SK-N-SH (cell line): ENCODE data around the gene OR2S2.

Experiments used
- CTCF ChIP-seq: fragments of 200-600 bp; sonication (generic); IDR thresholded peaks from 2 replicates; pipeline ENCODE4 v1.6.1; 2017; ENCODE audit warnings: antibody characterized with exemption, mild to moderate bottlenecking, moderate library complexity
- EP300 ChIP-seq, 2 experiments: IDR thresholded peaks; 2 replicates each; pipeline versions ENCODE4 v1.4.0 to v1.6.1; 2012; ENCODE audit warnings: borderline replicate concordance in 1 of 2, low read depth in 1 of 2, low read length in 1 of 2
- FOXM1 ChIP-seq: IDR thresholded peaks from 2 replicates; pipeline ENCODE4 v1.4.0; 2012; ENCODE audit warnings: low read depth, mild to moderate bottlenecking

GRCh38 chr9:35974800-35975199 lies 16.8 kb upstream of the OR2S2 start:
- no peak for TF ChIP-seq FOXM1
- no peak for TF ChIP-seq CTCF
- no peak for TF ChIP-seq EP300 (IDR thresholded peaks at IDR 0.05; ENCODE audit: borderline replicate concordance in 1 of 2, low read depth in 1 of 2, low read length in 1 of 2)
